Erythroblast (primary cell): Measurements from ENCODE around the gene OR4D9.

ENCODE experiments used
- GATA1 ChIP-seq: IDR thresholded peaks from 2 replicates; pipeline ENCODE4 v1.6.1; 2011; ENCODE audit warnings: low read depth, mild to moderate bottlenecking, control low read depth, low read length, moderate library complexity
- POLR2A ChIP-seq: IDR thresholded peaks from 2 replicates; pipeline ENCODE4 v1.6.1; 2011; ENCODE audit warnings: mild to moderate bottlenecking, low read length

- no peak for TF ChIP-seq POLR2A
- no peak for TF ChIP-seq GATA1
These were observed at the start of gene OR4D9 for GRCh38 chr11:59510941-59511589.
